ENCODE data around the gene NEDD8.
"Not testable (repeated sequence)": the region's sequence is repeated elsewhere in the genome, so short reads cannot be mapped to it uniquely, and the experiment has no call there.

NEDD8 gene

DNA sequence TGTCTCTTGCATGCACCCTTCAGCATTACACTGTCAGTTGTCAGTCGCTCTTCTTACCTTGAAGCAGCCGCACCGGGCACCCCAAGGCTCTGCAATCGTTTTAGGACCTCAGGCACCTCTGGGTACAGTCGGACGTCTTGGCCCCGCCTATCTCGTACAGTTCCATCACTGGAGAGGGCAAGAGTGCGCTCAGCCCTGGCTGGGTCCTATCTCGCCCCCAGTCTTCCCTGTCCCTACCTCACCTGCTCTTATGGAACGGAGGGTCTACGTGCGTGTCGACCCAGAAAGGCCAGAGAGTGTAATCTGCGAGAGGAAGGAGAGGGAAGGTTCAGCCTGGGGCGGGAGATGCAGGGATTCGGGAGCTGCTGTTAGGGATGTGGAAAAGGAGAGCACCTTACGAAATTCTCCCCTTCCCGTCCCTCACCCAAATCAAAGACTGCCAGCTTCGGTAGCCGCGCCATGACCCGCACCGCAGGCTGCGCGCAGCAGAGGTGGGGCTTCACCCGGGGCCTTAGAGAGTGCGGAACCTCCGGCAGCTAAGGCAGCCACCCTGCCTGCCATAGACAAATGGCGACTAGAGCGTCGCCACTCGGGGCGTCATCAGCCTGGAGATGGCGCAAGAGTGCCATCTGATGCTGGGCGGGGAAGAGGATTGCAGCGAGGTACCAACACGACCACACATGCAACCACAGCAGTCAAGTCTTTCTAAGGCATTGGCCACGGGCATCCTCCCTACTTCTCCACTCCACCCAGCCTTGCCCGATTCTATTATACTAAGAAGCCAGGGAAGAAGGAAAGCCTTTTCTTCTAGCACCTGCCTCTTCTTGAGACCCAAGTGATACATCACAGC lies 16.4 kb downstream of the NEDD8 start, which contains the start of gene MDP1:
TSS of gene MDP1 (minus strand) at position 572 of the 850 bp plus-strand sequence. CDS start at position 461, 111 bp downstream.
- Mint-ChIP-seq H3K9me3 (no peaks in the 10 kb centered on the region), H3K4me1 (ENCODE audit: low read depth) (peaks cover 41% of the 10 kb centered on the region), H3K4me3 (peak within 1 kb of the TSS; percentile 90), H3K27me3 (no peaks in the 10 kb centered on the region), H3K27ac (peak within 1 kb of the TSS; percentile 99), H3K36me3 (ENCODE audit: low read depth) (peaks cover 71% of the 10 kb centered on the region)
- intact Hi-C loops (cut with micrococcal nuclease): loop anchor here (1.0 to 10.0 kb wide), 3 partner anchors 17 to 101 kb away; partner anchors contain the start of genes DCAF11, GMPR2, NEDD8 and NRL

DNA sequence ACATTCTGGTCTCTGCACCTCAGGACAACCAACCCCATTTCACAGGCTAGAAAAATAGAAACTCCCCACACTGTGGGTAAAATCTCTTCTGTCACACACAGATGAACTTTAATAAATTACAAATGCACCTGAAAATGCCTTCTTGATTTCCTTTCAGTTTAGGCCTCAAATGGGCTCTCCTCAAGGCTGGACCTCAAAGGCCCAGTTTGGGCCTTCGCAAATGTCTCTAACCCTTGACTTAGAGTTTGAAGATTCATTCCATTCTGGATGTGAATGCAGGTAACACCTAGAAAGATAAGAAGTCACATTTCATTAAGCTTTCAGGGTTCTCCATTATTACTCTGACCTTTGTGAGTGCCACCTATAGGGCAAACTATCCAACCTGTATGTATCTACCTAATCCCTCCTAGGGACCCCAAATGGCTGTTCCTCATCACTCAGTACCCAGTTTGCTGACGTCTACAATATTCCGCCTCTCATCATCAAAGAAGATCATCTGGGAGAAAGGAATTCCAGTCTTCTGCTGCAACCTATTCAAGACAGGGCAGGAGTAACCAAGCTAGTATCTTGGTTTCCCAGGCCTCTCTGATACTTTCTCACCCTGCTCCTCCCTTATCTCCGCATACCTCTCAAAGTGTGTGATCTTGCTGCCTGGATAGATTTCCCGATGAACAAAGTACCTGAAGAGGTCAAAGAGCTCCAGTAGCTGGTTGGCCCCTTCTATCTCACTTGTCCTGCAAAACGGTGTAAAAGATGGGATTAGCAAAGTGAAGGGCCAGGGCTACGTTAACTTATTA lies 18.1 kb downstream of the NEDD8 start:
- H3K36me3 Mint-ChIP-seq (ENCODE audit: low read depth): peaks cover 79% of the 10 kb centered on the region
- H3K9me3 Mint-ChIP-seq: no peaks in the 10 kb centered on the region
- intact Hi-C loops (cut with micrococcal nuclease): loop anchor here (1.0 to 10.0 kb wide), 2 partner anchors 19 to 99 kb away; partner anchors contain the start of genes DCAF11, NRL and TM9SF1
- peak overlapping the region; percentile 99 for H3K27ac Mint-ChIP-seq
- peaks cover 50% of the 10 kb centered on the region for H3K4me1 Mint-ChIP-seq (ENCODE audit: low read depth)
- peak overlapping the region; percentile 94 for H3K4me3 Mint-ChIP-seq
- H3K27me3 Mint-ChIP-seq: no peaks in the 10 kb centered on the region

DNA sequence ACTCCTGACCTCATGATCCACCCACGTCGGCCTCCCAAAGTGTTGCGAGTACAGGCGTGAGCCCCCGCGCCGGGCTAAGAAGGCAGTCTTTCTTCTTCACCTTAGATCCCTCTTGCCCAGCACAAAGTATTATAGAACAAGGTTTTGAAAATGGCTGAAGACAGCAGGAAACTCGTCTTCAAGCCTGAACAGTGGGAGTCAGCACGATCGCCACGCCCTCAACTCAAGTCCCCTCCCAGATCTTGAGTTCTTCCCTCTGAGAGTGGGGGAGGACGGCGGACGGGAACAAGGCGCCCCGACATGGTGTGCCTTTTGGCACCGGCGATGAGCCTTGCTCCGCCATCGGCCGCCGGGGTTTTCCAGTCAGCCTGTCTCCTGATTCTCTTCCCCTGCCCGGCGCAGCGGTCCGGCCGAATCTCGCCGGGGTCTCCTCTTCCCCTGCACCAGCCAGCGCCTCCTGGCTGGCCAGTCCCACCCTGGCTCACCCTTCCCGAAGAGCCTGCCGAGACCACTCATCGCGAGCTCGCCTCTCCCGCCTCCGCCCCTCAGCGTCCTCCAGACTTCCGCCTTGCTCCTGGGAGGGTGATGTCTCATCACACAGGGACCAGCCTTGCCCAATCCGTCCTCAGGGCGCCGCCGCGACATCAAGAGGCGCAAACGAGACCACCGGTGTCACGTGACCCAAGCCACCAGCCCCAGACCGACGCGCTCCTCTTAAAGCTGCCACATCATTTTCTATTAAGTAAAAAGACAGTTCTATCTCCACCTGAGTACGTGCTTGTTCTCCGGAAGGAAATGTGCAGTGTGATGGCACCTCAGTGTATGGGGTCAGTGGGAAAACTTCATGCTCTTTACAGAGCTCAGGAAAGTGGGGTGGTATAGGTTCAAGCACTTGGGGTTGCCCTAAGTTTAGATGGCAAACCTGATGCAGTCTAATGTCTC lies 19.0 kb downstream of the NEDD8 start, which contains the start of gene CHMP4A:
TSS of gene CHMP4A (minus strand) at position 565 of the 942 bp plus-strand sequence. CDS start at position 516, 49 bp downstream.
- Mint-ChIP-seq H3K36me3 (ENCODE audit: low read depth) (peaks cover 83% of the 10 kb centered on the region), H3K9me3 (no peaks in the 10 kb centered on the region), H3K4me1 (ENCODE audit: low read depth) (peaks cover 50% of the 10 kb centered on the region), H3K4me3 (peak within 1 kb of the TSS; percentile 94), H3K27ac (peak within 1 kb of the TSS; percentile 99), H3K27me3 (no peaks in the 10 kb centered on the region)
- intact Hi-C loops (cut with micrococcal nuclease): loop anchor here (1.0 to 10.0 kb wide), 2 partner anchors 18 to 98 kb away; partner anchors contain the start of genes DCAF11, NRL and TM9SF1

DNA sequence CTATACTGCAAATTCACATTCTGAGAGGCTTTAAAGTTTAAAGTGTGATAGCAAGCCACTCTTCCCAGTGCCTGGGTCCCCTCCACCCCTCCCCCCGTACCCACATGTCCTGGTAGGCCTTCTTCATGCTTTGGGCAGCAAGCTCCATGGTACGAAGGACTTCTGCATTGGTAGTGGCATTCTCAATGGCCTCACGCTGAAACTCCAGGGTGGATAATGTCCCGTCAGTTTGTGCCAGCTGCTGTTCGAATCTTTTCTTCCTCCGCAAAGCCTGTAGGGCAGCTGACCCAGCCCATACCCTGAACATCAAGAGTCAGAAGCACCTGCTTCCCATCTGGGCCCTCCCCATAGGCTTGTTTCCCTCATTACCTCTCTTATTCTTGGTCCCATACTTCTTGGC lies 20.9 kb downstream of the NEDD8 start:
- intact Hi-C loops (cut with micrococcal nuclease): loop anchor here (10.0 kb wide), 1 partner anchor 97 kb away; the partner anchor contains the start of genes DCAF11 and NRL
- peaks cover 83% of the 10 kb centered on the region for H3K36me3 Mint-ChIP-seq (ENCODE audit: low read depth)
- peaks cover 61% of the 10 kb centered on the region for H3K4me1 Mint-ChIP-seq (ENCODE audit: low read depth)
- H3K4me3 Mint-ChIP-seq: no peak overlapping the region
- H3K9me3 Mint-ChIP-seq: no peaks in the 10 kb centered on the region
- no peaks in the 10 kb centered on the region for H3K27me3 Mint-ChIP-seq
- peak overlapping the region; percentile 99 for H3K27ac Mint-ChIP-seq

DNA sequence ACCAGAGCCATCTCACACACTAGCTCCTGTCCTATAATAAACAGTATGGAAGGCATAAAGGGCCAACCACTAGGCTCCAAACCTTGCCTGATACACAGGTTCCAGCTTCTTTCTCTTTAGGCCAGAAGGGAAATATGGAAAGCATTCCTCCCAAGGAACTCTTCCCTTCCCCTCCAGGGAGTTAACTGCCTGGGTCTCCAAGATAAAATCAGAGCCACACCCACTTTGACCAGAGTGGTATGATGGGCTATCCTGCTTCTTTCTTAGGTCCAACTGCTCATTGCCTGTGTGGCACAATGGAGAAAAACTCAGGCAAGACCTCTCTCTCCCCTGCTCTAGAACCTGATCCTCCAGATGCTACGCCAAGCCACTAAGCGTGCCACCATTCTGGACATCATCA lies 24.5 kb downstream of the NEDD8 start:
- intact Hi-C loops (cut with micrococcal nuclease): no loop called here

GRCh38 chr14:24207104-24207551 lies 25.0 kb downstream of the NEDD8 start:
- H3K4me1 Mint-ChIP-seq (ENCODE audit: low read depth): peaks cover 38% of the 10 kb centered on the region
- no peaks in the 10 kb centered on the region for H3K27me3 Mint-ChIP-seq
- H3K36me3 Mint-ChIP-seq (ENCODE audit: low read depth): peaks cover 99% of the 10 kb centered on the region
- H3K9me3 Mint-ChIP-seq: peaks cover 12% of the 10 kb centered on the region
- no peak overlapping the region for H3K4me3 Mint-ChIP-seq
- H3K27ac Mint-ChIP-seq: no peak overlapping the region
- intact Hi-C loops (cut with micrococcal nuclease): no loop called here

More for the DNA sequence above, 24.5 kb downstream of the NEDD8 start:
- Mint-ChIP-seq H3K4me3 (no peak overlapping the region), H3K9me3 (peaks cover 7% of the 10 kb centered on the region), H3K27me3 (no peaks in the 10 kb centered on the region), H3K36me3 (ENCODE audit: low read depth) (peaks cover 95% of the 10 kb centered on the region), H3K4me1 (ENCODE audit: low read depth) (peaks cover 39% of the 10 kb centered on the region), H3K27ac (no peak overlapping the region)

DNA sequence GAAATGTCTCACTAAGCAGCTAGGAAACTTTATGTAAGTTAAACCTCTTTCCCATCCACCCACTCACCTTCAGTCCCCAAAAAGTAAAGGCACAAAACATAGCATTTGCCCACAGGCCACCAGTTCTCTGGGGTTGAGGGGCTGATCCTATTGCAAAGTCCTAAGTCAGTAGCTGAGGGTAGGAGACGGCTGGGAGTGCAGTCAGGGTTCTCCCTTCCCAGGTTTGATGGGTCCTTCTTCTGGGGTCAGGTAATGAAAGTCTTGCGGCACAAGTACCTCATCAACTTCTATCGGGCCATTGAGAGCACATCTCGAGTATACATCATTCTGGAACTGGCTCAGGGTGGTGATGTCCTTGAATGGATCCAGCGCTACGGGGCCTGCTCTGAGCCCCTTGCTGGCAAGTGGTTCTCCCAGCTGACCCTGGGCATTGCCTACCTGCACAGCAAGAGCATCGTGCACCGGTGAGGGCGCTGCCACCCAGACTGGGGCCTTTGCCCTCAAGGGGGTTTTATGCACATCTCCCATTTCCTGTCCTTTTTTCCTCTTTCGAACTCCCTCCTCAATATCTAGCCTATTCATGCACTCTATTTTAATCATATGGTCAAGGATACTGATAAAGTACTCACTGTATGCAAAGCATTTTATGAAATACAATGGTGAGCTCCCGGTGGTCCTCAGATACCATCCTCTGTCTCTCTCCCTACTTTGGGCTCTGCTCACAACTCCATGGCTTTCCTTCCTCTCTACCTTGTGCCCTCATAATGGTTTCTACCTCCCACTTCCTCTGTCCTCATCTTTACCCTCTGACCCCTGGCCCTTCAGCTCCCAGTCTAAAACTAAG lies 25.7 kb downstream of the NEDD8 start:
- Mint-ChIP-seq H3K36me3 (ENCODE audit: low read depth) (peaks cover 99% of the 10 kb centered on the region), H3K4me3 (no peak overlapping the region), H3K4me1 (ENCODE audit: low read depth) (peaks cover 32% of the 10 kb centered on the region), H3K27ac (no peak overlapping the region), H3K27me3 (no peaks in the 10 kb centered on the region), H3K9me3 (peaks cover 18% of the 10 kb centered on the region)
- intact Hi-C loops (cut with micrococcal nuclease): no loop called here

GRCh38 chr14:24204163-24205146 lies 27.7 kb downstream of the NEDD8 start:
- peaks cover 97% of the 10 kb centered on the region for H3K36me3 Mint-ChIP-seq (ENCODE audit: low read depth)
- H3K4me3 Mint-ChIP-seq: no peak overlapping the region
- H3K27me3 Mint-ChIP-seq: no peaks in the 10 kb centered on the region
- peaks cover 21% of the 10 kb centered on the region for H3K4me1 Mint-ChIP-seq (ENCODE audit: low read depth)
- H3K9me3 Mint-ChIP-seq: peaks cover 26% of the 10 kb centered on the region
- intact Hi-C loops (cut with micrococcal nuclease): no loop called here
- no peak overlapping the region for H3K27ac Mint-ChIP-seq

- not testable (repeated sequence) for H3K4me3 Mint-ChIP-seq
- peaks cover 32% of the 10 kb centered on the region for H3K4me1 Mint-ChIP-seq (ENCODE audit: low read depth)
Measured at GRCh38 chr14:24203249-24203886, 28.8 kb downstream of the NEDD8 start.

GRCh38 chr14:24202538-24202937 lies 29.6 kb downstream of the NEDD8 start:
- intact Hi-C loops (cut with micrococcal nuclease); H3K27ac Mint-ChIP-seq; H3K27me3 Mint-ChIP-seq; H3K4me3 Mint-ChIP-seq: not testable (repeated sequence)
- Mint-ChIP-seq H3K4me1 (ENCODE audit: low read depth) (peaks cover 28% of the 10 kb centered on the region), H3K9me3 (peaks cover 32% of the 10 kb centered on the region), H3K36me3 (ENCODE audit: low read depth) (peaks cover 96% of the 10 kb centered on the region)

More at GRCh38 chr14:24203249-24203886, 28.8 kb downstream of the NEDD8 start:
- Mint-ChIP-seq H3K36me3 (ENCODE audit: low read depth) (peaks cover 98% of the 10 kb centered on the region), H3K9me3 (peaks cover 32% of the 10 kb centered on the region)
- H3K27ac Mint-ChIP-seq; intact Hi-C loops (cut with micrococcal nuclease); H3K27me3 Mint-ChIP-seq: not testable (repeated sequence)
